Psoas muscle (tissue), 8 donors: ENCODE results near the gene SMAD9. TPM values are rescaled to one million over a fixed set of nuclear protein-coding genes. Genes with fewer than 3 reads are reported as not detected.
A peak's percentile ranks its signal among the peaks of the same experiment; 100 is the strongest.

Experiments
- ATAC-seq, 4 donors: fragments of 200-7000 bp; cut with Tn5 transposase; one replicate each; pipeline ENCODE4 v1.9.1; 2020; ENCODE audit warnings: moderate library complexity in 3 of 4, mild to moderate bottlenecking in 2 of 4
- DNase-seq, 2 donors: peaks; one replicate each; pipeline ENCODE4 v3.0.0-alpha.2; 2020
- H3K27ac ChIP-seq: fragments of 200-600 bp; one replicate; pipeline ENCODE4 v1.8.0; 2022
- H3K27me3 ChIP-seq, 3 donors: fragments of 200-600 bp in 1 of 3; one replicate each; pipeline versions ENCODE4 v1.6.1 to v1.8.0; 2013 to 2022; ENCODE audit warnings: low read length in 2 of 3, mild to moderate bottlenecking in 2 of 3, moderate library complexity in 1 of 3; ENCODE audit not compliant: insufficient read depth in 3 of 3
- H3K36me3 ChIP-seq, 2 donors: fragments of 200-600 bp in 1 of 2; one replicate each; pipeline versions ENCODE4 v1.6.1 to v1.8.0; 2013 to 2022; ENCODE audit warnings: low read depth in 1 of 2, mild to moderate bottlenecking in 1 of 2, moderate library complexity in 1 of 2; ENCODE audit not compliant: insufficient read depth in 1 of 2
- H3K4me1 ChIP-seq: fragments of 200-600 bp; one replicate; pipeline ENCODE4 v1.8.0; 2022
- H3K4me3 ChIP-seq: fragments of 200-600 bp; one replicate; pipeline ENCODE4 v1.8.0; 2022; ENCODE audit warnings: mild to moderate bottlenecking
- H3K9me3 ChIP-seq: fragments of 200-600 bp; one replicate; pipeline ENCODE4 v1.8.0; 2022
- CTCF ChIP-seq: fragments of 200-600 bp; IDR thresholded peaks from one replicate; pipeline ENCODE4 v1.8.0; 2022; ENCODE audit warnings: antibody characterized with exemption
- WGBS, 3 donors: extraction: QIAGEN DNeasy Blood & Tissue Kit; methylation state at CpG; one replicate each; pipeline versions ENCODE4 v1.1.6 to v1.1.7; 2013; 5-methylcytosine and 5-hydroxymethylcytosine counted together
- intact Hi-C, 2 donors: fragments of 100-400 bp; cut with DNase I; formaldehyde crosslinking; loops; one replicate each; pipeline versions ENCODE4 v1.11.0 to v1.14.2; 2022
- polyA plus RNA-seq, 3 donors: library from polyadenylated mRNA; stranded (reverse); fragments of 200-250 nt; gene quantifications; one replicate each; pipeline ENCODE4 v1.2.3, GENCODE V29; 2013
- total RNA-seq, 4 donors: library from RNA; stranded (reverse); fragmentation: NEBNext Ultra II Directional in 2 of 4; extraction: Animal tissue kit (Norgen Biotek cat#: 25700) in 2 of 4; gene quantifications; one replicate each; pipeline versions ENCODE4 v1.2.1 to v1.2.4, GENCODE V29; 2021 to 2023
- donor health status: healthy with polysubstance abuse.
- donor health status: DM: no; HTN: no; CAD: no; lungs with moderate emphysema.
- donor health status: Bipolar disorder and iron deficiency.
- donor health status: healthy.
- donor health status: DM: yes; HTN: yes; CAD: no.
- donor health status: DM: no; HTN: no; CAD: no.
- donor health status: DM: no; HTN: no; CAD: no.
- donor health status: DM: yes; HTN: yes; CAD: no.

Gene SMAD9
- total and polyA plus RNA-seq, 7 donors, result 0.51 to 33.5 (median 1.3) TPM

GRCh38 chr13:36820222-36820621 is 99.8 kb downstream of the SMAD9 start:
- Histone ChIP-seq H3K27me3 (no peaks in the 10 kb centered on the region), H3K9me3 (no peaks in the 10 kb centered on the region), H3K4me1 (peaks cover 16% of the 10 kb centered on the region), H3K4me3 (peak overlapping the region; percentile 90), H3K36me3 (no peaks in the 10 kb centered on the region), H3K27ac (peak overlapping the region; percentile 25)
- intact Hi-C loops, result no loop called here
- DNase-seq, result no peak
- ATAC-seq, result no peak
- WGBS, 3 donors, result 36 to 55% (median 52%) methylated on average over 4 of the region's 4 CpGs
- no peak for TF ChIP-seq CTCF

GRCh38 chr13:36819739-36820090 is 100.3 kb downstream of the SMAD9 start:
- peak; percentile 2 to 28 (median 4) for ATAC-seq
- DNase-seq, result no peak
- Histone ChIP-seq H3K27me3 (no peaks in the 10 kb centered on the region), H3K27ac (peak overlapping the region; percentile 79), H3K4me3 (peak overlapping the region; percentile 90), H3K36me3 (no peaks in the 10 kb centered on the region), H3K4me1 (peaks cover 16% of the 10 kb centered on the region), H3K9me3 (no peaks in the 10 kb centered on the region)
- WGBS, 3 donors, result 0% methylated on average over 20 of the region's 20 CpGs
- intact Hi-C loops, result no loop called here
- TF ChIP-seq CTCF, result no peak

GRCh38 chr13:36818804-36819738 is 101.0 kb downstream of the SMAD9 start, which contains the start of gene RFXAP:
RFXAP (plus strand) TSS chr13:36819222; CDS start chr13:36819358, 136 bp downstream.
- peak; percentile 93 to 96 for DNase-seq
- 0% methylated on average over 76 to 78 of the region's 78 CpGs for WGBS, 3 donors
- Histone ChIP-seq H3K27ac (peak within 1 kb of the TSS; percentile 79), H3K27me3 (no peaks in the 10 kb centered on the region), H3K9me3 (no peaks in the 10 kb centered on the region), H3K36me3 (no peaks in the 10 kb centered on the region), H3K4me3 (peak within 1 kb of the TSS; percentile 90), H3K4me1 (peaks cover 16% of the 10 kb centered on the region)
- ATAC-seq, result peak; percentile 98 to 99 (median 98)
- intact Hi-C loops, result no loop called here
- no peak for TF ChIP-seq CTCF

GRCh38 chr13:36817996-36818803 is 101.8 kb downstream of the SMAD9 start:
- ATAC-seq, result peak in 2 of 4 donors; percentile 7 to 20
- no peaks in the 10 kb centered on the region for H3K9me3 ChIP-seq
- H3K36me3 ChIP-seq, result no peaks in the 10 kb centered on the region
- H3K27me3 ChIP-seq, result no peaks in the 10 kb centered on the region
- H3K4me3 ChIP-seq, result peak overlapping the region; percentile 90
- H3K4me1 ChIP-seq, result peaks cover 16% of the 10 kb centered on the region
- DNase-seq, result no peak
- intact Hi-C loops, result no loop called here
- H3K27ac ChIP-seq, result peak overlapping the region; percentile 79
- no peak for TF ChIP-seq CTCF
- WGBS, 3 donors, result 29 to 34% (median 32%) methylated on average over 12 of the region's 12 CpGs
